Activated T-cell treated with anti-CD3 and anti-CD28 coated beads for 48 hours (primary cell): ENCODE data around the gene ONECUT3.

Source experiments
- DNase-seq: peaks from one replicate; pipeline ENCODE4 v3.0.0-alpha.2; 2020; ENCODE audit warnings: low read depth

The ONECUT3 gene

DNA sequence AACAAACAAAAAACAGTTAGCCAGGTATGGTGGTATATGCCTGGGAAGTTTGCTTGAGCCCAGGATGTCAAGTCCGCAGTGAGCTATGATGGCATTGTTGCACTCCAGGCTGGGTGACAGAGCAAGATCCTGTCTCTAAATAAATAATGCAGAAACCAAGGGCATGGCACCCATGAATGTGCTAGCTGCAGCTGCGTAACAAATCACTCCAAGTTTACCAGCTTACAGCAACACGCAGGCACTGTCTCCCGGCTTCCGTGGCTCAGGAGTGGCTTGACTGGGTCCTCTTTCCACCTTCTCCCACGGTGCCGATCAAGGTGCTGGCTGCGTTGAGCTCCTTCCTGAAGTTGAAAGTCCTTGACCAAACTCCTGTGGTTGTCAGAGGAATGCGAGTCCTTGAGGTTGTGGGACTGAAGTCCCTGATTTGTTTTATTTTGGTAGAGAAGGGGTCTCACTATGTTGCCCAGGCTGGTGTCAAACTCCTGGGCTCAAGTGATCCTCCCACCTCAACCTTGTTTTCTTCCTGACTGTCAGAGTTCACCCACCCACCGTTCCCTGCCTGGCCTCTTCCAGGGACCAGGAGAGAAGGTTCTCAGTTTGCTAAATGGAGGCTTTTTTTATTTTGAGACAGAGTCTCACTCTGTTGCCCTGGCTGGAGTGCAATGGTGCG lies 13.2 kb upstream of the ONECUT3 start:
- DNase-seq = no peak

DNA sequence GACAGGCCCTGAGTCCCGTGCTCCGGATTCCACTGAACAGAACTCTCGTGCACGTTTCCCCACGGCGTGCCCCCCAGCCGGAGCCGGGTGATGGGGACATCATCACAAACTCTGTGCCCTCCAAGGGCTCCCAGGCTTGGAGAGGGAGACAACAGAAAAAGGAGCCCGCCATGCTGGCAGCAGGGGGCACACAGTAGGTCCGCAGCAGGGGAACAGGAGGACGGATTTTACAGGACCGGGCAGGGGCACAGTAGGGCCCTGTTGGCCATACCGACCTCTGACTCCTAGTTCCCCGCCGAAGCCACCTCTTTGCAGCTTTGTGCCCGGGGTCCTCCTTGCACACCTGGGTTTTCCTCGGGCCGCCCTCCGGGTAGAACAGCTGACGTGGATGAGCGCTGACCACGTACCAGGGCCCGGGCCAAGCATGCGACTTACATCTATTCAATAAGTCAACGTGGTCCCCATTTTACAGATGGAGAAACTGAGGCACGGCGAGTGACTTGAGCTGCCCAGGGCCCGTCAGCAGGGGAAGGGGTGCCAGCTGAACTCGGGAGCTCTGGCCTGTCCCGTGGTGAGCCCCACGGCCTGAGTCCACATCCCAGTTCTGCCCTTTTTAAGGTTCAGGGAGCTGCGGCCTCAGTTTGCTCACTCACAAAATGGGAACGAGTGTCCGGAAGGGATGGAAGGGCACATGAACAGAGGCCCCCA lies 10.2 kb upstream of the ONECUT3 start:
- no peak for DNase-seq

DNA sequence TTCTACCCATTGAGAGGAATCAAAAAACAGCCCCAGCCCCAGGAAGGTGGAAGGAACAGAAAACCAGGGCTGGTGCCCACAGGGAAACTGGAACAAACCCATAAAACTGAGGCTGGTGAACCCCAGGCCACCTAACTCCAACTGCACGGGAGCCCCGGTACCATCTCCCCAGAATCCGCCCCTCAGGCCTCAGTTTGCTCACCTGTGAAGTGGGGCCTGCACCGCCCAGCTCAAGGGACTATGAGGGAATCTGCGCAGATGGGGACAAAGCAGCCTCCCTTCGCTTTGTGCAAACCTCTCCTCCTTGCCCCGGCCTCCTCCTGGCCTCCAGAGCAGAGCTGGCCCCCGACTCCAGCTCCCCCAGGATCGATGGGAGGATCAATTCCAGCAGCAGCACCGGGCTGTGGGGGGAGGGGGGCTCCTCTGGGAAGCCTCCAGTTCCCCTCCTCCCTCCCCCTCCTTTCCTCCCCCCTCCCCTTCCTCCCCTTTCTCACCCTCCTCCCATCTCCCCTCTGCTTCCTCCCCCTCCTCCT lies 9.1 kb upstream of the ONECUT3 start:
- DNase-seq = no peak

DNA sequence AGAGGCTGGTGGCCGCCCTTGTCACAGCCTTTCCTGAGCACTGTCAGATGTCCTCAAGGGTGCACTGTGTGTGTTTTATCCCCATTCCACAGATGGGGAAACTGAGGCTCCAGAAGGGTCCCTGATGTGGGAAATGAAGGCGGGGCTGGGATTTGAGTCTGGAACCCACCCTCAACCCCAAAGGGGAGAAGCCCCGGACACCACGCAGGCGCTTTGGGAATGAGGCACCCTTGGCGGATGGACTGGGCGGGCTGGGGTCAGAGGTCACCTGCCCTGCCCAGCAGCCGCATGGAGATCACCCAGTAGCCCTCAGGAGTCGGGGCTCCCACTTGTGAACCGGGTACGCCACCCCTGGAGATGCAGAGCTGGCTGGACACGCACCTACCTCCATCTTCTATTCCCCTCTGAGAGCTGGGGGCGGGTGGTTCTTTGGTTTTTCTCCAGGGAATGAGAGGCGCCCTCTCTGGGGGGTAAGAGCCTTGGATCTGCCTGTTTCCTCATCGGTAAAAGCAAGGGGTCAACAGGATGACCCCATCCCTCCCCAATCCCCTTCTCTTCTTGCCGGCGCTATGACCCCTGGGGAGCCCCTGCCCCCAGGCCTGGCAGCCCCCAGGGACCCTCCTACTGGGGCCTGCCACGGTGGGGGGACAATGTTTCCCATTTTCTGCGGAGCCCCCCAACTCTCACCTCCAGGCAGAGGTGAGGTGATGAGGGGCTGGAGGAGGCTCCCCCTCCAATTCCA lies 8.3 kb upstream of the ONECUT3 start:
- DNase-seq = no peak

DNA sequence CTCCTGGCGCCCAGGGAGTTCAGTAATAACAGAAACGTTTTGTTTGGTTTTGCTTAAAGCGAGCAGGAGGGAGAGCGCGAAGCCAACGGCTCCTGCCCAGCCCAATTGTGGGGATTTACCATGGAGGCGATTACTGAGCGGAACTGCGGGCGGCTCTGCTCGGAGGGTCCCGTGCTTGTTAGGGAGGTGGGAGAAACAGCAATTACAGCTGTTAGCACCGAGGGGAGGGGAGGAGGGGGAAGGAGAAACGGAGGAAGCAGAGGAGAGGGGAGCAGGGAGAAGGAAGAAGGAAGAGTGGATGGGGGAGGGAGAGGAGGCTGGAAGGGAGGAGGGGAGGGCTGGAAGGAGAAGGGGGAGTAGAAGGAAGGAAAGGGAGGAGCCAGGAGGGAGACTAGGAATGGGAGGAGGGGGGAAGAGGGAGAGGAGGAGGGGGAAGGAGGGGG lies 7.7 kb upstream of the ONECUT3 start:
- DNase-seq = no peak

DNA sequence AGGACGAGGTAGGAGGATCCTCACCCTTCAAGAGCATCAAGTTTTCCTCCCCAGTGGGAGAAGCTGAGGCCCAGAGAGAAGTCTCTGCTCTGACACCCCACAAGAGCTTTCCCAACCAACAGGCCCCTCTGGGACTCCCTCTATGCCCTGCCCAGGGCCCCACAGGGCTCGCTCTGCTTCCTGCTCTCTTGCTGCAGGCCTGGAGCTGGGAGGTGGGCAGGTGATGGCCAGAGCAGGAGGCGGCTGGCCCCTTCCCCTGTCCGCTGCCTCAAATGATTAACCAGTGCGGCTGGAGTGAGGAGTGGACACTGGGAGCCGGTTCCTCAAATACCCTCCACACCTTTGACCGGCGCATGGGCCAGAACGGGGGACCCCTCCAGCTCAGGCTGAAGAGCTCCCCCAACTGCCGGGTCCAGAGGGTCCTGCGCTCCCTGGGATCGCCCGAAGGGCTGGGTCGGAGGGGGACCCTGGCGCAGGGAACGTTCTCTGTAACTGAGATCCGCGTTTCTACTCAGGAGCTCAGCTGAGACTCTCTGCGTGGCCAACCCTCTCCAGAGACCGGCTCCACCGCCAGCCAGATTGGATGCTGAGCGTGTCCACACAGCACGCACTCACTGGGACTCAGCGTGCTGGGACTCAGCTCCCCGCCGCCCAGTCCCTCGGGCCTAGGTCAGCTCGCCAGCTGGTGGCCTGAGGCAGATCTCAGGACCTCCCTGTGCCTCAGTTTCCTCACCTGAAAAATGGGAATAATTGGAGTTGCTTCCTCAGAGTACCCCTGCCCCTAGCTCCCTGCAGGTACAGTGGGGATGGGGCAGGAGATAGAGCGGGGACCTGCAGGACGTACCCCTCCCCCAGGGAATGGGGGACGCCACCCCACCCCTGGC lies 6.7 kb upstream of the ONECUT3 start:
- DNase-seq = no peak

DNA sequence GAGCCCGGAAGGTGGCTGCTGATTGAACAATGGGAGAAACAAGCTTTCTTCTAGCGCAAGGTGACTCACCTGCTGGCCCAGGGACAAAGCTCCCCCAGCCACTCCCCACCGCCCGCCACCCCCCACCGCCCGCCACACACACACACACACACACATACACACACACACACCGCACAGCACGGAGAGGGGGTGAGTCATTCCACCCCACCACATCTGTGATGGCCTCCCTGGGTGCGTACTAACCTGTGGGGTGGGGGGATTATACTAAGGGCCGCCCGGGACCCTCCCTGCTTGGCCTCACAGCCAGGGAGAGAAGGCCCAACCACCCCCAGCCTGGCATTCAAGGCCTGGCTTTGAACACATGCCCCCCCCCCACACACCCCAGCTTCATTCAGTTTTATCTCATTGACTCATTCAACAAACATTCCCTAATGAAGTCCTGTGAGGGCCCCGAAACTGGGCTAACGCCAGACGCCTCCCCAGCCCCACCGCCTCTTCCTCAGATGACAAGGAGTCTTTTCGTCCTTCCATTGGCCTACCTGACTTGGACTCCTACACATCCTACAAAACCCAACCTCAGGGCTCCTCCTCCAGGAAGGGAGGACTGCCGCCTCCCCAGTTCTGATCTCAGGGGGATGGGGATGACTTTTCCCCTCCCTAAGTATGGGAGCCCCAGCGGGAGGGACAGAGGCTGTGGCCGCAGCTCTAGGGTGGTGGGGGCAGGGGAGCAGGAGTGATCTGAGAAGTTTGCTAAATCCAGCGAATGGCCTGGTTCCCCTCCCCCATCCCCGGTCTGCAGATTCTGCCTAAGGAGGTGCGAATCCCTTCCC lies 5.8 kb upstream of the ONECUT3 start:
- DNase-seq = no peak

DNA sequence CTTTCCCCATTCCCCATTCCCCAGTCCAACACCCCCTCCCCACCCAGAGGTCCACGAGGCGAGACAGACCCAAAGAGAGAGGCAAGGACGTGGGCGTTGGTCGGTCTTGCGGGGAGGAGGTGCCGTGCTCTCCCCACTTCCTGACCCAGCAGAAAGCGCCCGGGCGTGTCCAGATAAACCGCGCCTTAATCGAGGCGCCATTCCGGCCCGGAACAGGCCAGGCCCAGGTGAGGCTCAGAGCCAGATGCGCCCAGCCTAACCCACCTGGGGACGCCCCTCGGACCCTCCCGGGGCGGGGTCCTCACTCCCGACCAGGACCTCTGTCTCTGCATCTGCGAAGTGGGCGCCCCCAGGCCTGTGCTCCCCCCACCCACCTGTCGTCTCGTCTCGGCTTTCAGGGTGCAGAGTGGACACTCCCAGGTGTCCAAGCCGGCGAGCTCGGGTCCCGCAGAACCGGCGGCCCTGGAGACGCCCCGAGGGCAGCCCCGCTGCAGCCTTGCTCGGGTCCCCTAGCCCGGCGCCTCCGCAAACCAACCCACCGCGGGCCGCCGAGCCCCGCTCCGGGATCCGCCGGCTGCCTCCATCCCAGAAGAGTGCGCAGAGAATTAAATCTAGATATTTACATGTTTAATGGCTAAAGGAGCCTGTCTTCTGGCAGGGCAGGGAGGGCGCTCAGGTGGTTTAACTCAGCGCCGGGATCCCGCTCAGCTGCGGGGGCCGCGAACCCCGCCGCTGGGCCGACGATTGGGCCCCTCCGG lies 5.0 kb upstream of the ONECUT3 start:
- DNase-seq = no peak

DNA sequence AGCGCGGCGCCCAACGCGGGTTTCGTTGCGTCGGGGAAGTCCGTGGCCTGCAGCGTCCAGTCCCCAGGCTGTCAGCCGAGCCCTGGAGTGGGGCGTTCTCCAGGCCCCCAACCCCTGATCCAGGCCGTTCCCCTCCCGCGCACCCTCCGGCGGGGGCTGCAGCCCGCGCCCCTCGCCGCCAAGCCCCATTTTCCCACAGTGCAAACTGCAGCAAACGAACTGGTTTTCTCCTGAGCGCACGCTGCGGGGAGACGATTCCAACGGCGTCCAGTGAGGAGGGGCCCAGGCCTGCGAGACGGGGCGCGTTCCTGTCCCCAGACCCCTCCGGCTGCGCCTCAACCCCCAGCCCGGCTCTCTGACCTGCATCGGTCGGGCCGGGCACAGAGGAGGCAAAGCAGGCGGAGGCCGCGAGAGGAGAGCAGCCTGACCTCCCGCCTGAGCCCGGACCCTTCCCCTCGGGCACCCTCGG lies 4.4 kb upstream of the ONECUT3 start:
- DNase-seq = no peak

DNA sequence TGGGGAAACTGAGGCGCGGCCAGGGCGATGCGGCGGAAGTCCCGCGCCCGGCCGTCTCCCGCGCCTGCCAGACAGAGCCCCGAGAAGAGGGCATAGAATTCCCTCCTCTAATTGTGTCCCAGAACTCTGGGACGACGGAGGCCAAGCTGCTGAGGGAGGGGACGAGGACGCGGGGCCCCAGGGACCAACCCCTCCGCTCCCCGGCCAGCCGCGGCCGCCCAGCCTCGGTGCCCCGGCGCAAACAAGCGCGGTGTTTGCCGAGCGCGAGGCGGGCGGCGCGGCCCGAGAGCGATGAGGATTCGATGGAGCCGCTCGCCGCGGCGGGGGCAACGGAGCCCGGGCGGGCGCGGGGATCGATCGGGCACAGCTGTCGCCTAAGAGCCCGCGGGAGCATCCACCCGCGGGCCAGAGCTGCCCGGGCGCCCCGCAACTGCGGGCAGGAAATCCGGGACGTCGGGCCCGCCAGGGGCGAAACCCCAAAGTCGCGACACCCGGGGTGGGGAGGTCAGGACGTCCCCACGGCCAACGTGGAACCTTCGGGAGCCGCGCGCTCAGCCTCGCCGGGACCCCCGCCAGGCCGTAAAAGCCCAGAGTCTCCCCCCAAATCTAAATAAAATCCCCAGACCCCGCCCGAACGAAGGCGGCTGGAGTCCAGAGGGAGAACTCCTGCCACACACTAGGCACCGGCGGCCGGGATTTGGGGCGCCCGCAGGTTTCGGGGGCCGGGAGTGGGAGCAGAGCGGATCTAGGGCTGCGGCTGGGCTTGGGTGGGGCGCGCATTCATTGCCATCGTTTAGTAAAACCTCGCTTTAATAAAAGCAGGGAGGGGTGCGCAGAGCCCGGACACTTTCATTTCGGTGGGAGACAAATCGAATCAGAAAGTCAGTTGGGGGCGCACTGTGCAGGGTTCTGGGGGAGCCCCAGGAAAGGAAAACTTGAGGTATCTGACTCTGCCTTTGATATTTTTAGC lies 3.6 kb upstream of the ONECUT3 start:
- DNase-seq = no peak

DNA sequence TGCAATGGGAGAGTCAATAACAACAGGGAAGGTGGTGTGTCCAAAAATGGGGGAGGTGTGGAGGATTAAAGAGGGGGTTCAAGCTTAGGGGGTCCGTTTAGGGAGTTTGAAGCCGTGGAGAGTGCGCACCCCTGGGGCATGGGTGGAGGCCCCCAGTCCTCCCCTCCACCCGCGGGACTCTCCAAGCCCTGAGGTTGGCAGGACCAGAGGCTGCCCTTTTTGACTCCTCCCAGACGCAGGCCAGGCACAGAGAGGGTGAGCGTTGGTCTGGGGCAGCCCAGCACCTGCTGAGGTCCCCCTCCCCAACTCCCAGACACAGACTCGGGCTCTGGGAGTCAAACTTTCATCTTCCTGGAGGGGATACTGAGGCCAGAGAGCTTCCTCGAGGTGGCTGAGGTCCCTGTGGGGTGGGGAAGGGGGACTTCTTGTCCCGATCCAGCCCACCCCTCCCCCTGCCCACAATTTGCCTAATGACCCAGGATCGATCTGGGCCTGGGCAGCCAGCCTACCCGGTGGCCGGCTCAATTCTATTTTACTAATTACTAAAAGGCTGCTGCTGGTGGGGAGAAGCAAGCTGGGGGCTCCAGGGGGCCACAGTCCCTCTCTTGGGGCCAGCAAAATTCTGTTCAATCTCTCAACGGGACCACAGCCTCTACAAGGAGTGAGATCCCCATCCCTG lies 2.8 kb upstream of the ONECUT3 start:
- DNase-seq = no peak

DNA sequence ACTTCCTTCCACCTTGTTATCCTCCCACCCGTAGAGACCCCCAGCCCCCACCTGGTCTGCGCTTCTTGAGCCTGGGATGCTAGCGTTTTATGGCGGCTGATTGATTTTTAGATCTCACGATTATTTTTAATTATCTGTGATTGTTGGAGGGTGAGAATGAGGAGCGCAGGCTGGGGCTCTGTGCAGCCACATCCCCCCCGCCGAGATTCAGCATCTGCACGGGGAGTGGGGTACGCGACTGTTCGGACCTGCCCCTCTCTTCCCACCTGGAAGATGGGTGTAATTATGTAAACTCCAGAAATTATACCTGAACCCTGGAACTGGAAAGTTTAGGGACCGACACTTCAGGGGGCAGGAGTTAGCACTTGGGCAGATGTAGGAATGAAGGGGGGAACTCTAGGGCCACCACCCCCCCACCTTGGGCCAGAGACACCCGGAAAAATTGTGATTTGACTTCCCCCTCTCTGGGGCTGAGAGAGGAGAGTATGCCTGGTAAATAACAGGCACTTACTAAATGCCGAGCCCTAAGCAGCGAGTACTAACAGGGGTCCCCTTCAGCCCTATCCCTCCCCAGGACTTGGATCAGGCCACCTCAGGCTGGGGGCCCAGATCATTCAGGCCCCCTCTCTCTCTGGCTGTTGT lies 1.8 kb upstream of the ONECUT3 start:
- no peak for DNase-seq

DNA sequence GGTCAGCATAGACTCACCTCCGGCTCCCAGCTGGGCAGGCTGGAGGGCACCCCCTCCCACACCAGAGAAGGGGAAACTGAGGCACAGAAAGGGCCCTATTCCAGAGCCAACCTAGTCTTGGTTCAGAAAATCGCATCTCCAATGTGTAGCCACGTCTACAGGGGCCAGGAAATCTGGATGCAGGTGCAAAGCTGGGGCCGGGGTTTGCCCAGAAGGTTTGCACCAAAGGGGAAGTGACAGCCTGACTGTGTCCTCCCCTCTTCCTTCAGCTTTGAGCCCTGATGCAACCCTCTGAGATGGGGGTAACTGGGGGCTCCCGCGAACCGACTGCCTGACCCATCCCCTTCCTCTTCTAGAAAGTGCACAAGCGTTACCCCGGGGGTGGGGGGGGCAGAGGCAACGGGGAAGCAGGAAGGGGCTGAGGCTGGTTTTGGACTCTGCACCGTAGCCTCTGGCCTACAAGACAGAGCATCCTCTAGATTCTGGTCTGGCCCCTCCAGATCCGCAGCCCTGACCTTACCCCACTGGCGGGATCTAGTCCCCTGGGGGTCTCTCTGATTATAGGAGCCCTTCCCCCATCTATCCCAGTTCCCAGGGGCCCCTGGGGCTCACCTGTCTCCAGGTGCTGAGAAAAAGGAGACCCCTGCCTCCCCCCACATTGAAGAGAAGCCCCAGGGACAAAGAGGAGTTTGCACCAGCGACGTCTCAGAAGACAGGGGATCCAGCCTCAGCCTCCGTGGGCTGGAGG lies 1.1 kb upstream of the ONECUT3 start:
- DNase-seq = no peak

DNA sequence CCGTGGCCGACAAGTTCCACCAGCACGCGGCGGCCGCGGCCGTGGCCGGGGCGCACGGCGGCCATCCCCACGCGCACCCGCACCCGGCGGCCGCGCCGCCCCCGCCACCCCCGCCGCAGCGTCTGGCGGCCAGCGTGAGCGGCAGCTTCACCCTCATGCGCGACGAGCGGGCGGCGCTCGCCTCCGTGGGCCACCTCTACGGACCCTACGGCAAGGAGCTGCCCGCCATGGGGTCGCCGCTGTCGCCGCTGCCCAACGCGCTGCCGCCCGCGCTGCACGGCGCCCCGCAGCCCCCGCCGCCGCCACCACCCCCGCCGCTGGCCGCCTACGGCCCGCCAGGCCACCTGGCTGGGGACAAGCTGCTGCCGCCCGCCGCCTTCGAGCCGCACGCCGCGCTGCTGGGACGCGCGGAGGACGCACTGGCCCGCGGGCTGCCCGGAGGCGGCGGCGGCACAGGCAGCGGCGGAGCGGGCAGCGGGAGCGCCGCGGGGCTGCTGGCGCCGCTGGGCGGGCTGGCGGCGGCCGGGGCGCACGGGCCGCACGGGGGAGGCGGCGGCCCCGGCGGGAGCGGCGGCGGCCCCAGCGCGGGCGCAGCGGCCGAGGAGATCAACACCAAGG lies 821 bp downstream of the ONECUT3 start:
- DNase-seq = no peak

DNA sequence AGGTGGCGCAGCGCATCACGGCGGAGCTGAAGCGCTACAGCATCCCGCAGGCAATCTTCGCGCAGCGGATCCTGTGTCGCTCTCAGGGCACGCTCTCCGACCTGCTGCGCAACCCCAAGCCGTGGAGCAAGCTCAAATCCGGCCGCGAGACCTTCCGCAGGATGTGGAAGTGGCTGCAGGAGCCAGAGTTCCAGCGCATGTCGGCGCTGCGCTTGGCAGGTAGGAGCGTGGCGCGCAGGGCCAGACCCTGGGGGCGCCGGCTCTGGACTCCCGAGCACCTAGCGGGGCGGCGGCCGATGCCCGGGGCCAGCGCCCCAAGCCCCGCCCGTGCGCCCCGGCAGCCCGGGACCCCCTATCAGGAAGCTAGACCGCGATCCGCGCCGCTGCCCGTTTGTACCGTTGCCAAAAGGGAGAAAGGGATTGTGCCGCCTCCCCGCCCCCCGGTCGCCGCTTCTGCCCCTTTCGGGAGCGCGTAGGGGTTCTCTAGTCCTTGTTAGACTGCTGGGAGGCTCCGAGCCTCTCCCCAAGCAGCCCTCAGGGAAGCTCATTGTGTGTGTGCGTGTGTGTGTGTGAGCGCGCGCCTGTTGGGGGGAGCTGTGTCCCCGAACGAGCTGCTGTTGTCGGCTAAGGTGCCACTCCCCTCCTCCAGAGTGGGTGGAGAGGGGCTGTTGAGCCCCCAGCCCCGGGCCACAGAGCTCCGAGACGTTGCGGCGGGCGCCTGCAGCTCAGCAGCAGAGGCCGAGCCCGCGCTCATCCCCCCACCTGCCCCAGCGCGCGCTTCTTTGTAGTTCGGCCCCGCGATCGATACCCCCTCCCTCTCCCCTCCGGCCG lies 1.5 kb downstream of the ONECUT3 start:
- DNase-seq = no peak
